Measurements from ENCODE around the gene DTX2.
"Not testable (repeated sequence)": the region's sequence is repeated elsewhere in the genome, so short reads cannot be mapped to it uniquely, and the experiment has no call there.

GRCh38 chr7:76549025-76549854, 87.7 kb downstream of the DTX2 start:
- TF ChIP-seq EZH2 (IDR thresholded peaks at IDR 0.05; ENCODE audit: borderline replicate concordance); CTCF (IDR thresholded peaks at IDR 0.05; ENCODE audit: poor library complexity); EZH2phosphoT487 (IDR thresholded peaks at IDR 0.05; ENCODE audit: low read depth, severe bottlenecking, unreplicated experiment): not testable (repeated sequence)

Measured in hepatocyte (in vitro differentiated cells).